ENCODE results near the gene DNAJC18. TPM values are rescaled to one million over a fixed set of nuclear protein-coding genes. Genes with fewer than 3 reads are reported as not detected.
"Not testable (repeated sequence)": the region's sequence is repeated elsewhere in the genome, so short reads cannot be mapped to it uniquely, and the experiment has no call there.

The DNAJC18 gene
- total RNA-seq, 2 donors from 2014 or later, result 7.3 to 11.5 TPM

GRCh38 chr5:139481580-139482049 lies 42.3 kb upstream of the DNAJC18 start:
- WGBS, result 45% methylated on average over 5 of the region's 5 CpGs
- Histone ChIP-seq H3K4me1 (replicated peaks) (no peaks in the 10 kb centered on the region), H3K27me3 (replicated peaks; ENCODE audit: insufficient read depth) (no peaks in the 10 kb centered on the region), H3K27ac (peak overlapping the region; percentile 81 to 84), H3K36me3 (no peaks in the 10 kb centered on the region), H3K9me3 (no peaks in the 10 kb centered on the region), H3K4me3 (peak overlapping the region; percentile 19 to 31)
- TF ChIP-seq CTCF (IDR thresholded peaks at IDR 0.05) (peak in 2 of 4 experiments; percentile 7 to 38), POLR2A (IDR thresholded peaks at IDR 0.05) (no peak)
- DNase-seq (ENCODE audit: low spot score), result no peak
- intact Hi-C loops (cut with DNase I), result no loop called here

- H3K36me3 ChIP-seq, result no peaks in the 10 kb centered on the region
- no peaks in the 10 kb centered on the region for H3K9me3 ChIP-seq
- TF ChIP-seq POLR2A (IDR thresholded peaks at IDR 0.05), result peak; percentile 11
- TF ChIP-seq POLR2AphosphoS5 (IDR thresholded peaks at IDR 0.05), result no peak
- peak overlapping the region; percentile 81 to 84 for H3K27ac ChIP-seq
- no peaks in the 10 kb centered on the region for H3K4me1 ChIP-seq (replicated peaks)
- peak overlapping the region; percentile 19 to 31 for H3K4me3 ChIP-seq
- no peaks in the 10 kb centered on the region for H3K27me3 ChIP-seq (replicated peaks; ENCODE audit: insufficient read depth)
- DNase-seq (ENCODE audit: low spot score), result peak; percentile 42
- WGBS, result 21% methylated on average over 11 of the region's 12 CpGs
- intact Hi-C loops (cut with DNase I), result no loop called here
Observed at GRCh38 chr5:139481122-139481533, 41.8 kb upstream of the DNAJC18 start.

DNA sequence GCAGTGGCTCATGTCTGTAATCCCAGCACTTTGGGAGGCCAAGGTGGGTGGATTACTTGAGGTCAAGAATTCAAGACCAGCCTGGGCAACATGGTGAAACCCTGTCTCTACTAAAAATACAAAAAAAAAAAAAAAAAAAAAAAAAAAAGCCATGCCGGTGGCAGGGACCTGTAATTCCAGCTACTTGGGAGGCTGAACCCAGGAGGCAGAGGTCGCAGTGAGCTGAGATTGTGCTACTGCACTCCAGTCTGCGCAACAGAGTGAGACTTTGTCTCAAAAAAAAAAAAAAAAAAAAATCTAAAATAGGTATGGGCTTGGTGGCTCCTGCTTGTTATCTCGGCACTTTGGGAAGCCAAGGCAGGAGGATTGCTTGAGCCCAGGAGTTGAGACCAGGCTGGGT lies 40.4 kb upstream of the DNAJC18 start:
- DNase-seq (ENCODE audit: low spot score); H3K36me3 ChIP-seq; H3K27ac ChIP-seq; H3K4me3 ChIP-seq; H3K27me3 ChIP-seq (replicated peaks; ENCODE audit: insufficient read depth); H3K4me1 ChIP-seq (replicated peaks); H3K9me3 ChIP-seq; intact Hi-C loops (cut with DNase I): not testable (repeated sequence)
- WGBS, result 98% methylated on average over 4 of the region's 4 CpGs

DNA sequence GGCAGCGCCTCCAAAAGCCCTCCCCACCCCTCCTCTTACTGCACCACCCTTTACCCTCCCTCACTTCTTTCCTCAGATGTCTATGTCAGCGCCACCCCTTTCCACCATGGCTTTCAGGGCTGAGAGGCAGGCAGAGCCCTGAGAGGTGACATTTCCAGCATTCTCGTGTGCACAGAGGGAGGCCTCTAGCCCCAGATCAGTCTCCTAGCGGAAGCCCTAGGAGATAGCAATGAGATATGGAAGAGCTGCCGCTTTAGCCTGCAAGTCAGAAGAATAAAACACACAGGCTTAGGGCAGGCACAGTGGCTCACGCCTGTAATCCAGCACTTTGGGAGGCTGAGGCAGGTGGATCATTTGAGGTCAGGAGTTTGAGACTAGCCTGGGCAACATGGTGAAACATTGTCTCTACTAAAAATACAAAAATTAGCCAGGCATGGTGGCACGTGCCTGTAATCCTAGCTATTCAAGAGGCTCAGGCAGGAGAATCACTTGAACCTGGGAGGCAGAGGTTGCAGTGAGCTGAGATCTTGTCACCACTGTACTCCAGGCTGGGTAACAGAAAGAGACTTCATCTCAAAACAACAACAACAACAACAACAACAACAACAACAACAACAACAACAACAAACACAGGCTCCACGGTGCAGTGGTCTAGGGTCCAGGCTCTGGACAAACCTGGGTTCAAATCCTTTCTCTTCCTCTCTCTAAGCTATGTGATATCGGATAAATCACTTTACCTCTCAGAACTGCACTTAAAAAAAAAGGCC lies 39.5 kb upstream of the DNAJC18 start:
- H3K4me1 ChIP-seq (replicated peaks); DNase-seq (ENCODE audit: low spot score); H3K36me3 ChIP-seq; H3K9me3 ChIP-seq; intact Hi-C loops (cut with DNase I); H3K27ac ChIP-seq; H3K4me3 ChIP-seq; H3K27me3 ChIP-seq (replicated peaks; ENCODE audit: insufficient read depth): not testable (repeated sequence)
- 76% methylated on average over 9 of the region's 9 CpGs for WGBS

- DNase-seq (ENCODE audit: low spot score), result no peak
- no peak for TF ChIP-seq CTCF (IDR thresholded peaks at IDR 0.05)
- no peak for TF ChIP-seq POLR2AphosphoS5 (IDR thresholded peaks at IDR 0.05)
- TF ChIP-seq POLR2A (IDR thresholded peaks at IDR 0.05), result no peak
- Histone ChIP-seq H3K27me3 (replicated peaks; ENCODE audit: insufficient read depth) (no peaks in the 10 kb centered on the region), H3K4me3 (no peak overlapping the region), H3K4me1 (replicated peaks) (no peaks in the 10 kb centered on the region), H3K27ac (no peak overlapping the region), H3K36me3 (no peaks in the 10 kb centered on the region), H3K9me3 (no peaks in the 10 kb centered on the region)
- WGBS, result 86% methylated on average over 13 of the region's 13 CpGs
- intact Hi-C loops (cut with DNase I), result no loop called here
Observed at GRCh38 chr5:139475865-139476617, 36.7 kb upstream of the DNAJC18 start.

- Histone ChIP-seq H3K27me3 (replicated peaks; ENCODE audit: insufficient read depth) (no peaks in the 10 kb centered on the region), H3K9me3 (no peaks in the 10 kb centered on the region), H3K27ac (no peak overlapping the region), H3K4me3 (no peak overlapping the region), H3K4me1 (replicated peaks) (no peaks in the 10 kb centered on the region), H3K36me3 (no peaks in the 10 kb centered on the region)
- DNase-seq (ENCODE audit: low spot score), result no peak
- intact Hi-C loops (cut with DNase I), result no loop called here
- WGBS, result 42% methylated on average over 13 of the region's 13 CpGs
- TF ChIP-seq POLR2A (IDR thresholded peaks at IDR 0.05) (no peak), CTCF (IDR thresholded peaks at IDR 0.05) (no peak), POLR2AphosphoS5 (IDR thresholded peaks at IDR 0.05) (no peak)
Observed at GRCh38 chr5:139474890-139475791, 35.8 kb upstream of the DNAJC18 start.
